ENCODE measurements around the gene COLEC12.

DNA sequence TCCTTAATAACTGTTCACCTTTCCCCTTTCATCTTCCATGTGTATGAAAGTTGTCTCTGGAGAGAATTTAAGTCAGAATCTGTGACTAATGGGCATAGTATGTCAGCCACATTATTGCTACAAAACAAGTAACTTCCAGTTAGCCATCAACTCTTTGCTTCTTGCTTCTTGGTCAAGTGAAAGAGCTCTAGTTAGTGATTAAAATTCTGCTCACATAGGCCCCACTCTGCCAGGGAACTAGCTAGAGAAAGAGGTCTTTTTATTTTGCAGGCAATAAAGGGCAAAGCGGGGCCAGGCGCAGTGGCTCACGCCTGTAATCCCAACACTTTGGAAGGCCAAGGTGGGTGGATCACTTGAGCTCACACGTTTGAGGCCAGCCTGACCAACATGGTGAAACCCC is 64.6 kb downstream of the COLEC12 start:
- no peak for TF ChIP-seq EZH2phosphoT487 (IDR thresholded peaks at IDR 0.05; ENCODE audit: borderline replicate concordance)
- TF ChIP-seq, protein P1, sequence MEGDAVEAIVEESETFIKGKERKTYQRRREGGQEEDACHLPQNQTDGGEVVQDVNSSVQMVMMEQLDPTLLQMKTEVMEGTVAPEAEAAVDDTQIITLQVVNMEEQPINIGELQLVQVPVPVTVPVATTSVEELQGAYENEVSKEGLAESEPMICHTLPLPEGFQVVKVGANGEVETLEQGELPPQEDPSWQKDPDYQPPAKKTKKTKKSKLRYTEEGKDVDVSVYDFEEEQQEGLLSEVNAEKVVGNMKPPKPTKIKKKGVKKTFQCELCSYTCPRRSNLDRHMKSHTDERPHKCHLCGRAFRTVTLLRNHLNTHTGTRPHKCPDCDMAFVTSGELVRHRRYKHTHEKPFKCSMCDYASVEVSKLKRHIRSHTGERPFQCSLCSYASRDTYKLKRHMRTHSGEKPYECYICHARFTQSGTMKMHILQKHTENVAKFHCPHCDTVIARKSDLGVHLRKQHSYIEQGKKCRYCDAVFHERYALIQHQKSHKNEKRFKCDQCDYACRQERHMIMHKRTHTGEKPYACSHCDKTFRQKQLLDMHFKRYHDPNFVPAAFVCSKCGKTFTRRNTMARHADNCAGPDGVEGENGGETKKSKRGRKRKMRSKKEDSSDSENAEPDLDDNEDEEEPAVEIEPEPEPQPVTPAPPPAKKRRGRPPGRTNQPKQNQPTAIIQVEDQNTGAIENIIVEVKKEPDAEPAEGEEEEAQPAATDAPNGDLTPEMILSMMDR (conservative IDR thresholded peaks at IDR 0.05; ENCODE audit: low read length), result no peak
